ENCODE results near the gene MTIF3. TPM values are rescaled to one million over a fixed set of nuclear protein-coding genes. Genes with fewer than 3 reads are reported as not detected.

The MTIF3 gene
- total RNA-seq, 1 experiment from 2014 or later = 45.1 TPM

DNA sequence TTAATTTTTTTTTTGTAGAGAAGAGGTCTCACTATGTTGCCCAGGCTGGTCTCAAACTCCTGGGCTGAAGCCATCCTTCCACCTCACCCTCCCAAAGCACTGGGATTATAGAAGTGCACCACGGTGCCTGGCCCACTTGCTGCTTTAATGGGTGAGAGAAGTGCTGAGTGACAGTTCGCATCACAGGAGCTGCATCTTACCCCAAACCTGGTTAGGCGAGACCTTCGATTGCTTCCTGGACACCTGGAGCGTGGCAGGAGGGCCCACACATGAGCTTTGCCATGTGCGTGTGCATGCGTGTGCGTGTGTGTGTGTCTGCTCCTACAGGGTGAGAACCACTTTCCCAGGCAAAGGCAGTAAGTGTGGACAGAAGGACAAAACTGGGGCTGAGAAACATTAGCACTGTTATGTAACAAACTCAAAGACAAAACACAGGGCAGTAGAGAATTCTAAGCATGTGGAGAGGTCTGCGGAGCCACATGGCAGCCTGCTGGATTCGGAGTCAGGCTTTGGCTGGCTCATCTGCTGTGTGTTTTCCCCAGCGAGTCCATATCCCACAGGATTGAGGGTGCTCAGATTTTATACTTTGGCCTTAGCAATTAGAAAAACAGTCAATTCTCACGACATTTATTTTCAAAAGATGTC is 11.7 kb upstream of the MTIF3 start:
- no peak for DNase-seq (ENCODE audit: low spot score)

DNA sequence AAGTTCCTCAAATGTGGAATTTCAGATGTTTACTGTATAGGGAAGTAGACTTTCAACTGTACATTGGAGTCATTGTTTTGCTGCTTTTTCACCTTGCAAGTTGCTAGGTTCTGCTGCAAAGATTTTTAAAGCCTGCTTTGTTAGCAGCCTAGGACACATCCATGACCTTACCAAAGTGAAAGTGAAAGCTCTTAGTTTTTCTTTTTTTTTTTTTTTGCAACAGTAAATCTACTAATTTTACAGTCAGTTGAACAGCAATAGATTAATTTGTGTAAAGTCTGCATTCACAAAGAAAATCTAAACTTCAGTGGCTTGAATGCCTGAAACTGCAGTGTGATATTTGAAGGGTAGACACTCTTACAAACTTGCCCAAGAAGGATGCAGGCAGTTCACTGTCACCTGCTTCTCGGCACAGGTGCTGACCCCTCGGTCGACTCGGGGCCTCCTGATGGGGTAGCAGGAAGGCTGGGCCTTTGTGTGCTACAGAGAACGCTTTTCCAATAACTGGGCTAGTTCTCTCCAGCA is 5.0 kb upstream of the MTIF3 start:
- DNase-seq (ENCODE audit: low spot score) = no peak

DNA sequence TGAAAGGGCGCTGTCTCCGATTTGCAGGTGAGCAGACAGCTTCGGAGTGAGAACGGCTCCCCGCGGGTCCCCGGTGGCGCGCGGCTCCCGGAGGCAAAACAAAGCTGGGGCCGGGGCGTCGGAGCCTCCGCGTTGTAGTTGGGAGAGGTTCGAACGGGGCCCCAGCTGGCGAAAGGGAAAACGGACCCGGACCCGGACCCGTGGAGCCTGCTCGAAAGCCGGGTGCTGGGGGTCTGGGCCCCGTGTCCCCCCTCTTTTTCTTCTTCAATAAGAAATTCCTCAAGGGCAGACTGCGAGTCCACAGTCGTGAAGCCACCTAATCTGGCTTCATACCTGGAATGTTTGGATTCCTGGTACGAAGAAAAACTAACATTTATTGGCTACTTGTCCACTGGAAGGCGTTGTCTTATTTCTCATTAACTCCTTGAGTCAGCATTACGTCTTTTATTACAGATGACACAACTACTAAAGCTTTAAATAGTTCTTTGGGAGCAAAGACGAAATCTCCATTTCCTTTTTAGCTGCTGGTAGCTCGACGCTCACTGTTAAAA is 632 bp upstream of the MTIF3 start:
- peak; percentile 84 for DNase-seq (ENCODE audit: low spot score)

DNA sequence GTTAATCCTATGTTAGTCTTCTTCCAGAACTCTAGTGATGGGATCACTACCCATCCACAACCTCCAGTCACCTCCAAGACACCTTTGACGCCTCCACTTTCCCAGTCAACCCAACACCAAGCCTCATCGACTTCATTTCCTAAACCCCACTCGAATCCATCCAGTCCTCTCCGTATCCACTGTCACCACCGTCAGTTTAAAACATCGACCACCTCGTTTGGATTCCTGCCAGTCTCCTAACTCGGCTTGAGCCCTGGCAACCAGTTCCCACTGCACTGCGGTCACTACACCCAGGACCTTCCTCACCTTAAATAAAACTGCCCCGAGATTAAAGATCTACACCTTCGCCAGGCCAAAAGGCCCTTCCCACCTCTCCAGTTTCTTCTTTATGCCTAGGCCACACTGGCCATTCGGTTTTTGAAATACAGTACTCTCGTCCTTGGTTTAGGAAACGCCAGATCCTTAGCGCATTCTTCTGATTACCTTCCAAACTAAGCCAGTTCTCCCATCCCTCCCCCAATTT is 1.2 kb downstream of the MTIF3 start:
- DNase-seq (ENCODE audit: low spot score) = no peak

DNA sequence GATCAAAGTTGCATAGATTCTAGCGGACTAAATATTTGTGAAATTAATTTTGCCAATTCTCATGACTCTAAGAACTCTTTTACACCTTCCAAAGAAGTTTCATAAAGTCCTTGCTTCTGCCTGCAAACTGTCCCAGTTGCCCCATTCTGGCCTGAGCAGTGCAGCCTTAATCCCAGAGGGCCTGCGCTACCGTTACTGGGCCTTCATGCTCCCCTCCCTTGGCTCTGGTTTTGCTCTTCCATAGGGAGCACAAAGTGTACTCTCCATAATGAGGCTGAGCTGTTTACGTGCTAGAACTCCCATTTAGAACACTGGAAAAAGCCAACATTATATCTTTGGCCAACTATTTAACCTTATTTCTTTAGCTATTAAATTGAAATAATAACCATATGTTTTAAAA is 2.1 kb downstream of the MTIF3 start:
- no peak for DNase-seq (ENCODE audit: low spot score)

DNA sequence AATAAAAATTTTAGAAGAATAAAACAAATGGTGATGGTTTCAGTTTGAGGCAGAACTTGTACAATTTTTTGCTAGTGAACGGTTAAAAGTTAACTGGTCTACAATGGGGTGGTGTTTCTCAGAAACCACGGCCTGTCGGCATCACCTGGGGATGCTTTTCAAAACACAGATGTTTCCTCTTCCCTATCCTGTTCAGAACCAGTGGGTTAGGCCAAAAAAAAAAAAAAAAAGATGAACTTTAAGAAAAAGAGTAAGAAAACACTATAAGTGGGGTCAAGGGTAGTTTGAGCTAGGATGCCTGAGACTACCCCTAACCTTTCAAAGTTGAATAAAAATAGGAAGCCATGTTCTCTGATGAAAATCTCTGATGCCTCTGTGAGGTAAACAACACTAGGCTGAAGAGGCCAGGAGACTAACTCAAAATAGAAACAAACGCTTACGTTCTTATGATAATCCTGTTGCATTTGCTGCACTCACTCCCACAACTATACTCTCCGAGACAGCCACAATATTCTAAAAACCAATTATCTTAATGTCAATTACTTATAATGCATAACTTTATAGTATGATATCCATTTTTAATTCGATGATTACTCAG is 3.3 kb downstream of the MTIF3 start:
- no peak for DNase-seq (ENCODE audit: low spot score)

DNA sequence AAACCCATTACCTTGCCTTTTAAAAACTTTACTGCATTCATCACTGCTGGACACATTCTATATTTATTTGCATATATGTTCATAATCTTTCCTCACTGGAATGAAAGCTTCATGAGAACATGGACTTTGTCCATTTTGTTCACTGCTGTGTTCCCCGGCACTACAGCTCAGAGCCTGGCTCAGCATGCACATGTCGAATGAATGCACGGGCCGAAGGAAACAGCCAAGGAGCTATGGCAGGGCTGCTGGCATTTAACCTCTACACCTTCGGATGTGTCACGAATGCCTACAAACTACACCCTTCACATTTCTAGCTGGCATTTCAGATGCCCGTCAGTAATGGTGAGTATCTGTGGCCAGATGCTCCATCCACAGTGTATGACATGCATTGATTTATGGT is 7.6 kb downstream of the MTIF3 start:
- peak; percentile 84 for DNase-seq (ENCODE audit: low spot score)

DNA sequence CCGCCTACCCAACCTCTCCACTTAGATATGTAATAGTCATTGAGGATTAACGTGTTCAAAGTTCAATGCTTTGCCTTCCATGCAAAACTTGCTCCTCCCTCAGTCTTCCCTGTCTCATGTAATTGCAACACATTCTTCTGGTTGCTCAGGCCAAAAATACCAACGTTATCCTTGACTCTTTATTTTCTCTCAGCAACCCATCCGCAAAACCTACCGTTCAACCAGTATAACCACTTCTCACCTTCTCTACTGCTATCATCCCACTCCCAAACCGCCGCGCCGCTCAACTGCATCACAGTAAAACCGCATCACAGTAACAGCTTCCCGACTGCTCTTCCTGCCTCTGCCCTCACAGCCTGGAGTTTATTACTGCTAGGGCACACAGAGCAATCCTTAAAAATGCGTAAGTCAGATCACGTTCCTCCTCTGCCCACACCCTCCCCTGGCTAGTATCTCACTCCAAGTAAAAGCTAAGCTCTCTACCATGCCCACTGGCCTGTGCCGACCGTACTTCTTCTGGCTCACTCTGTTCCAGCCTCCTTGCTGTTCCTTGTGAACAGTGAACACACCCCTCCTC is 8.2 kb downstream of the MTIF3 start:
- DNase-seq (ENCODE audit: low spot score) = peak; percentile 98

DNA sequence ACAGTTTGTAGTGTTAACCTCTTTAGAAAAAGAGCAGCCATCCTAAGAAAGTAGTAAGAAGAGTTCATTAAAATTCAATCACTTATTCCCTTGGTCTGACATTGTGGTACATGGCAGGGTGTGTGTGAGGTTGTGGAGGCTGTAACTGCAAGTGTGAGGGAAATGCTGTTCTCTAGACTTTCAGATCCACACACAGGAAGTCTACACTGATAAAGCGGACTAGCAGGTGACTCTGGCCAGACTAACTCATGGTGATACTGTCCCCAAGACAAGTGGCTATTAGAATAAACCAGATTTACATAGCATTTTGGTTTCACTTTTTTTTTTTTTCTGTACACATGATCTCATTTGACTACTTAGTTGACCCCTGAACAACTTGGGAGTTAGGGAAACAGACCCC is 10.0 kb downstream of the MTIF3 start:
- DNase-seq (ENCODE audit: low spot score) = no peak

DNA sequence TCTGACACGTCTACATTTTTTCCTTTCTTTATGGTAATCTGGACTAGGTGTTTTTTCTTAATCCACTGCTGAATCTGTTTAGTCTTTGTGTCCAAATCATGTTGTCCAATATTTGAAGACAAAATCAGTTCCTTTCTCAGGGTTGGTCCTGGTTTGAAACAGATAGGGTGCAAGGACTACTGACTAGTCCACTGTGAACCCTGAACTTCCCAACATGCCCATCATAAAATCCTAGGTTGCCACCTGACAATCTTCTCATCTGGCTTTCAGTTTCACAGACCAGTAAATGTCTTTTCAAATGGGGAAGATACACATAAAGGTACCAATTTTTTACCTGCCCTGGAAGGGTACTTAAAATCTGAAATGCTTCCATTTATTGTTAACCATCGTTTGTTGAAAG is 13.2 kb downstream of the MTIF3 start:
- no peak for DNase-seq (ENCODE audit: low spot score)

DNA sequence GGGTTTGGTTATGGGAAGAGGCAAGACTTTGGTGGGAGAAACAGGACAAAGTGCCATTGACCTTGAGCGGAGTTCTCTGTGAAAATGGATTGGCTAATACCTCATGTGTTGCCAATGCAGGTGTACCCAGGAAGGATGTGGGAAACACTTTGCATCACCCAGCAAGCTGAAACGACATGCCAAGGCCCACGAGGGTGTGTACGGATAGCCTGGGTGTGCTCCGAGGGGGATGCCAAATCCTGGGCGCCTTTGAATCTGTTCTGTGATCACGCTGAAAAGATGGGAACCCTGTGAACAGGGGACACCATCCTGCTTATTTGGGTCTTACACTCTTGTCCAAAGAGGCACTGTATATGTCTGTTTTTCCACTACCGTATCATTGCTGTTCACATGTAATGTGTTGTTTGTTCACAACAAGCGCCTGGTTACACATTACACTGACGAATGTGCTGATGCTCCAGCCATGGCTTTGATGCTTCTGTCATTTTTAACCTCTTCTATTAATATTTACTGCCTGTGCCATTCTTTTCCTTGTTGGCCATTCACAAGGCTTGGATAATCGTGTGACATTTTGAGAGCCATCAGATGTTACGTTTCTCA is 17.7 kb downstream of the MTIF3 start:
- DNase-seq (ENCODE audit: low spot score) = no peak

DNA sequence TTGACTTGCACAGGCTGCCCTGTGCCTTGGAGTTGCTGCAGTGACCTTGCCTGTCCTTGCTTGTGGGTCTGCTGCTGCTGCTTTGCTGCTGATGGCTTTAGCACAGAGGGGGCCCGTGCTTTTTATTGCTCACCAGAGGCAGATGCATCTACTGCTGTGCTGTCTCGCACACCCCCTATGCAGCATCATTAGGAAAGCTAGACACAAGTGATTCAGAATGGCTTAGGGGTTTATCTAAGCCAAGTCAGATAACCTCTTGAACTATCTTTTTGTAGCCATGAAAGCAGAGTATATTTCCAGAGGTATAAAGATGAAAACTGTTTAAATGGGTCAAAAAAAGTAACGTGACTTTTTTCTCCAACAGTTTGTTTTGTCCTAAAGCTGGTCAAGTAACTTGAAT is 18.2 kb downstream of the MTIF3 start:
- no peak for DNase-seq (ENCODE audit: low spot score)

DNA sequence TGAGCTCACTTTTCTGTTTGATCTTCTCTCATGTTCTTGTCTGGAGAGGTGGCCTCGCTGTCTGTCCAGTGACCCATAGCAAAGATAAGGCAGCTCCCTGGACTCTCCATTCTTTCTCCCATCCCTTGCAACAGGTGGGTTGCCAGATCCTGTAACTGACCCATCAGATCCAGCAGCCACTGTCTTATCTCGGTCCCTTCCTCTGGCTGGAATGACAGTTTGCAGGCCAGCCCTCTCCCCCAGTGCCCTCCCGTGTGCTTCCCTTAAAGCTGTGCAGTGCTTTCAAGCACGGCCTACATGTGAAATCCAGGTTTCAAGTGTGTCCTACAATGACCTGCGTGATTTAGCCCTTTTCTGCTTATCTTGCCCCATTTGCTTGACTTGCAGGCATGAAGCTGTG is 22.2 kb downstream of the MTIF3 start:
- DNase-seq (ENCODE audit: low spot score) = no peak

DNA sequence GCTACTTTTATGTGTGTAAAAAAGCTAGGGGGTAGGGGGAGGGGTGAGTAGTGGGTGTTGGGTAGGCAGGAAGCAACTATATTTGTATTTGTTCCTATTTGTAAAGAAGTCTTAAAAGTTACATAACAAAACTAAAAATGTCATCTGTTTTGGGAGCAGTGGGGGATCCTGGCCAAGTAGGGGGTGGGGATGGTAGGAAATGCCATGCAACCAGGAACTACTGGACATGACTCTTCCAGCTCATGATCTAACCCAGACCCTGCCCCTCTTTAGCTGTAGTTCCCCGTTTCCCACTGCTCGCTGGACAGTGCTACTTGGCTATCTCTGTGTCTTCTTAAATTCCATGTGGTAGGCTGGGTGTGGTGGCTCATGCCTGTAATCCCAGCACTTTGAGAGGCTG is 22.7 kb downstream of the MTIF3 start:
- DNase-seq (ENCODE audit: low spot score) = no peak

DNA sequence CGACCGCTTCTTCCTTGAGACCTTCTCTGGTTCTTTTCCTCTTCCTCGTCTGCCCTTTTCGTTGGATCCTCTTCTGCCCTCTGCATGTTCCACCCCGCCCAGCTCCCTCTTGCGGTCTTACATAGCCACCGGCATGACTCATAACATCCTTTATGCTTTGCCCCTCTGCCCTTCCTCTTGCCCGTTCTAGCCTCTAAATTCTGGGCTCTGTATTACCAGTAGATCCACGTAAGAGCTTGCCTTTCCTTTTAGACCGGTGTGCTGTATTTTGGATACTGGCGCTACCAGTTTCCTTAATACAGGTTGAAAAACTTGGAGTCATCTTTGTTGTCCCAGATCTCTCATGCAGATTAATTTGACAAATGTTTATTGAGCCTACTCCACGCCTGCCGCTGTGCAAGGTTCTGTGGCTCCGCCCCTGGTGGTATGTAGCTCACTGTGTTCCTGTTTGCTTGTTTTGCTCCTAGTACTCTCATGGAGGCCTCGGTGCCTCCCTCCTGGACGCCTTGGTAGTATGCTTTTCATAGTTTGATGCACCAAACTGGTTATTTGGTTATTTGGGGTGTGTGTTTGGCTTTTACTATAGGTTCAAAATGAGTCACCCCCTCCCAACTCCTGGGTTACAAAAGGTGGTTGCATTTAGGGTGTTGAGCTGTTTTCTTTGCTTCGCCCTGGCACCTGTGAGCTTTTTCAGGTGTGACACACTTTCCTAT is 24.3 kb downstream of the MTIF3 start:
- peak; percentile 100 for DNase-seq (ENCODE audit: low spot score)

DNA sequence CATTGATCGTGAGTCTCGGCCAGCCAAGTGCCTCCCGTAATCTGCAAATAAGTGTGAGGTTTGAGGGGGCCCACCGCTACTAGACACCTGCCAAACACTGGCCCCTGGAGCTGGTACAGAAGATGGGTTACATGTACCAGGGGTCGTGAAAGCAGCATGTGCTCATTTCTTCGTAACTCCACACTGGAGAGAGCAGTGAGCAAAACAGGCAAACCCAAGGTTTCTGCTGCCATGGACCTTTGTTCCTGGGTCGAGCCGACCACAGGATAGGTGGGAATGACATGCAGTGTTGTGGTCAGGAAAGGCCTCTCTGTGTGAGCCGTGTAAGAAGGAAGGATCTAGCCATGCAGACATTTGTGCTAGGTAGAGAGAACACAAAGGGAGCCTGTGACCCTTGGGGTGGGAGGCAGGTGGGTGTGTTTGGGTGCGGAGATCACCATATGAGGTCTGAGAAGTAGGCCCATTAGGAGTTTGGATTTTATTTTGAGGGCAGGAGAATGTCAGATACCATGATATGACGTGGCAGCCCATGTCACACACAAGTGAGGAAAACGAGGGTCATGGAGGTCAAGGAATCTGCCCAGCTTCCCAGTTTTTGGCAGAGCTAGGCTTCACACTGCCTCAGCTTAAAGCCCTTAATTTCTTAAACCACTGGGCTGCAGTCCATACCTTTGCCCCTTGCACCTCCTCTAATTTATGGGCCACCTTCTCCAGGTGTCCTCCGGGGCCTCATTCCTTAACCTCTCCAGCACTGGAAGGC is 25.0 kb downstream of the MTIF3 start:
- DNase-seq (ENCODE audit: low spot score) = peak; percentile 84

DNA sequence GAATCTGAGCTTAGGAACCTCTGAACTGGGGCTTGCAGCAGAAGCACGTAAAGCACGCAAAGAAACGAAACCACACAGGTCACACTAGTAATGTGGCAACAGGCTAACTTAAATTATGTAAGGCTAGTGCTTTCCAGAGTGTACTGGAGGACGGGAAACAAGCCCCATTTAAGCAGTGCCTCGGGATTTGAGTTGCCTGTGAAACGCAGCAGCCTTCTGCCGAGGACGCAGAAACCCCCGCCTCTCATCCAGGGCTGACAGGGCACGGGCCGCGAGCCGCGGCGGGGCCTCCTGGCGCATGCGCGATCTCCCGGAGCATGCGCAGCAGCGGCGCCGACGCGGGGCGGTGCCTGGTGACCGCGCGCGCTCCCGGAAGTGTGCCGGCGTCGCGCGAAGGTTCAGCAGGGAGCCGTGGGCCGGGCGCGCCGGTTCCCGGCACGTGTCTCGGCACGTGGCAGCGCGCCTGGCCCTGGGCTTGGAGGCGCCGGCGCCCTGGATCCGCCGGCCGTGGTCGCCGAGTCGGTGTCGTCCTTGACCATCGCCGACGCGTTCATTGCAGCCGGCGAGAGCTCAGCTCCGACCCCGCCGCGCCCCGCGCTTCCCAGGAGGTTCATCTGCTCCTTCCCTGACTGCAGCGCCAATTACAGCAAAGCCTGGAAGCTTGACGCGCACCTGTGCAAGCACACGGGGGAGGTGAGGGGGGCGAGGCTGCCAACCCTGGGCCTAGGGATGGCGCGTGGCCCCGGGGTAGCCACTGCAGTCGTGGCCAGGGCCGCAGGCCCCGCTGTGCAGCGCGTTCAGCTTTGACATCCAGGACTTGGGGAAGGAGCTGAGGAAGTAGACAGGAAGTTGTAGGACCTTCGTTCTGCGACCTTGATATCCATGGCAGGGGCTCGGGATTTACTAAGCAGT is 25.9 kb downstream of the MTIF3 start, which contains the start of gene GTF3A:
GTF3A (plus strand) TSS at position 374 of the 912 bp plus-strand sequence.
- DNase-seq (ENCODE audit: low spot score) = peak; percentile 99

DNA sequence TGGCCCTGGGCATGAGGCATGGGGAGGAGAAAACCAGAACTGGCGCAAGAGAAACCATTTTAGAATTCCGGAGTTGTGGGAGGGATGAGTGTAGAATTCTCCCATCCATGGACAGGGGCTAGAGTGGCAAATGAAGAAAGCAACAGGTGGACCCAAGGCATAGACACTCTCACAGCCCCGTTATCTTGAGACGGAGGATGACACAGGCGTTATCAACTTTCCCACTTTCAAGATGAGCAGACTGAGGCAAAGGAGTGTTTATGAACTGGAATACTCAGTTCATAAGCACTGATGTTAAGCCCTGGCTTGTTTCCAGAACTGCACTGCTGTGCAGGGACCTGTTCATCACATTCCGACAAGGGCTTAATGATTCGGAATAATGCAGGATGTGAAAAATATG is 27.0 kb downstream of the MTIF3 start:
- no peak for DNase-seq (ENCODE audit: low spot score)

DNA sequence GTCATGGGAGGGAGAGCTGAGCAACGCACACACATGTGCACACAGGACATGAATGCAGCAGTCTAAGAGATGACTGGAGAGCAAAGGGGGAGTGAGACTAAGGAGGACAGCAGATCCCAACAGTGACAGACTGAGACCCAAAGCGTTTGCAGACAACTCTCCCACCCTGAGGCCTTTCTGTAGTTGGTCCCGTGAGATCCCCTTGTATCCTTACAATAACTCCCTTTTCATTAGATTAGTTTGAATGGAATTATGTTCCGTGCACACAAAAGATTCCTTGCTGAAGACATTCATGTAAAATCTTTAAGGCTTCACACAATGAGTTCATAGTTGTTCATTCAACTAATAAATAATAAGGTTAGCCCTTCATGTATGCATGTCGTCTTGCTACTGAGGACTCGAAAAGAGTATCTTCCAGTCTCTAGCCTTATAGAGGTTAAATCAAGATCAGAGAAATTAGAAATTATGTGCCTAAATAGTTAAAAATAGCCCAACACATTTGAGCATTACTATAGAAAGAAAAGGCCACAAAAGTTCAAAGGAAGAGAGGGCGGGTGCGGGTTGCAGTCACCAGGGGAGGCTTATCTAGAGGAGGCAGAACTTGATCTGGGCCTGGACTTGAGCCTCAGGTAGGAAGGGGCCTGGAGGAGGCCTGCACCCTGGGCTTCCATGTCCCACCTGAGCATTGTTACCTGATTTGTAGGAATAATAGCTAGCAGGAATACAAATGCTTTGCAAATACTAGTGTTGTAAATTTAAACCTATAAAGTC is 29.1 kb downstream of the MTIF3 start:
- no peak for DNase-seq (ENCODE audit: low spot score)
